MM.1S (cell line): ENCODE results near the gene SEPSECS.

ENCODE experiments used
- DNase-seq: peaks from one replicate; pipeline ENCODE4 v3.0.0-alpha.2; 2015
- H2AFZ ChIP-seq: fragments of 300-600 bp; sonication (generic); 2 replicates; pipeline ENCODE4 v1.6.0; 2016; ENCODE audit warnings: antibody characterized with exemption, low read length
- H3F3A ChIP-seq: fragments of 300-600 bp; sonication (generic); 2 replicates; pipeline ENCODE4 v1.6.1; 2016; ENCODE audit warnings: mild to moderate bottlenecking, antibody characterized with exemption, low read length, moderate library complexity, mixed read lengths; ENCODE audit not compliant: insufficient read depth
- H3K27ac ChIP-seq: fragments of 300-600 bp; sonication (generic); 2 replicates; pipeline ENCODE4 v1.5.1; 2016; ENCODE audit warnings: mild to moderate bottlenecking, low read length
- H3K27me3 ChIP-seq: fragments of 300-600 bp; sonication (generic); replicated peaks from 2 replicates; pipeline ENCODE4 v1.6.0; 2016; ENCODE audit warnings: low read length; ENCODE audit not compliant: insufficient read depth
- H3K36me3 ChIP-seq: fragments of 300-600 bp; sonication (generic); replicated peaks from 2 replicates; pipeline ENCODE4 v1.6.1; 2016; ENCODE audit warnings: mild to moderate bottlenecking, low read length, mixed read lengths; ENCODE audit not compliant: insufficient read depth
- H3K4me1 ChIP-seq: fragments of 300-600 bp; sonication (generic); 2 replicates; pipeline ENCODE4 v1.6.1; 2016; ENCODE audit warnings: low read length, mixed read lengths
- H3K4me2 ChIP-seq: fragments of 300-600 bp; sonication (generic); 2 replicates; pipeline ENCODE4 v1.6.0; 2016; ENCODE audit warnings: low read depth, low read length
- H3K4me3 ChIP-seq: fragments of 300-600 bp; sonication (generic); 2 replicates; pipeline ENCODE4 v1.5.1; 2016; ENCODE audit warnings: low read length, mixed read lengths
- H3K79me2 ChIP-seq: fragments of 300-600 bp; sonication (generic); 2 replicates; pipeline ENCODE4 v1.6.1; 2016; ENCODE audit warnings: mixed run types, low read length, mixed read lengths
- H3K9ac ChIP-seq: fragments of 300-600 bp; sonication (generic); 2 replicates; pipeline ENCODE4 v1.6.1; 2016; ENCODE audit warnings: low read length, mixed read lengths
- H3K9me2 ChIP-seq: fragments of 300-600 bp; sonication (generic); replicated peaks from 2 replicates; pipeline ENCODE4 v1.6.1; 2016; ENCODE audit warnings: mild to moderate bottlenecking, low read length, mixed read lengths; ENCODE audit not compliant: insufficient read depth
- H3K9me3 ChIP-seq: fragments of 300-600 bp; sonication (generic); replicated peaks from 2 replicates; pipeline ENCODE4 v1.6.1; 2016; ENCODE audit warnings: mild to moderate bottlenecking, low read length, mixed read lengths; ENCODE audit not compliant: insufficient read depth
- H4K20me1 ChIP-seq: fragments of 300-600 bp; sonication (generic); 2 replicates; pipeline ENCODE4 v1.6.1; 2016; ENCODE audit warnings: mild to moderate bottlenecking, low read length, moderate library complexity, mixed read lengths; ENCODE audit not compliant: insufficient read depth
- EZH2 ChIP-seq: fragments of 300-600 bp; sonication (generic); optimal IDR thresholded peaks from 2 replicates; pipeline ENCODE3; 2017; ENCODE audit warnings: low read depth, mild to moderate bottlenecking, antibody characterized with exemption, low read length, mixed read lengths
- EZH2phosphoT487 ChIP-seq: fragments of 300-600 bp; sonication (generic); IDR thresholded peaks from 2 replicates; pipeline ENCODE4 v1.6.1; 2018; ENCODE audit warnings: antibody characterized with exemption, low read length
- TF ChIP-seq, protein P1 (sequence below): fragments of 300-600 bp; sonication (generic); IDR thresholded peaks from 2 replicates; pipeline ENCODE4 v1.5.1; 2016; ENCODE audit warnings: antibody characterized with exemption, low read length, mixed read lengths

Gene SEPSECS

DNA sequence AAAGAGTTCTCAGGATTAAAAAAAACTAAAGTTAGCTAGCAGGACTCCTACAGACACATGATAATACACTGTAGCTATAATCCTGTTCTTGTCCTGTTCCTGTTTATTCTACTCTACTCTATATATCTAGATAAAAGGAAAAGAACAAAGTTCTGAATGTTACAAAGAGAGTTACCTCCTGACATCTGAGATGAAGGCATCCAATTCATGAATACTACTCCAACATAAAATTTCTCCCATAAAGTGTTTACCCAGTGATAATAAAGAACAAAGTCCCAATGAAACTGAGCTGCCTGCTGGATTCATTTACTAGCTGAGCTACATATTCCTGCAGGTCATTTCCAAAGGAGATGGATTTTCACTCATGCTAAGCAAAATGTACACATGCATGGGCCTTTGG is 27.1 kb downstream of the SEPSECS start:
- DNase-seq = no peak
- Histone ChIP-seq H3K9me3 (no peaks in the 10 kb centered on the region), H3K36me3 (no peaks in the 10 kb centered on the region), H3K79me2 (no peaks in the 10 kb centered on the region), H3K4me2 (no peak overlapping the region), H3K4me1 (peaks cover 7% of the 10 kb centered on the region; the same call in 1 of the 2 replicates), H3K9ac (no peak overlapping the region), H3K9me2 (no peaks in the 10 kb centered on the region), H4K20me1 (no peaks in the 10 kb centered on the region), H3K4me3 (no peak overlapping the region), H2AFZ (no peak overlapping the region), H3K27ac (no peak overlapping the region), H3F3A (no peaks in the 10 kb centered on the region), H3K27me3 (no peaks in the 10 kb centered on the region)
- no peak for TF ChIP-seq EZH2phosphoT487

DNA sequence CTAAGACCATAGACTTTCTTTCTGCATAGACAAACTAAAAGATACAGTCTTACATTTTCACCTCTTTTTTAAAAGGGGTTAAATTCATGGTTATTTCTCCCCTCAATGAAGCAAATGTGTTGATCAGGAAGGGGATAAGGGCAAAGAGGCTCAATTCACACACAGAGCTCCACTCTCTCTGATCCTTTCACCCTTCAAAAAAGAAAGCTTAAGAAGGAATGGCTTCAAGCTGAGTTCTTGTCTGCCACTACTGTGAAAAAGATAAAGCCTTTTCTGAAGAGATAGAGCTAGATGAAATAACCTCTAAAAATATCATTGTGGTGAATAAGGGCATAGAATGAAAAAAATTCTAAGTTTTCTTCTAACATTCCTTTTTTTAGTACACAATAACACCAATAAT is 28.3 kb downstream of the SEPSECS start:
- no peaks in the 10 kb centered on the region for H3K36me3 ChIP-seq
- DNase-seq = no peak
- H3K4me3 ChIP-seq = no peak overlapping the region
- no peaks in the 10 kb centered on the region for H3K9me2 ChIP-seq
- TF ChIP-seq, protein P1, sequence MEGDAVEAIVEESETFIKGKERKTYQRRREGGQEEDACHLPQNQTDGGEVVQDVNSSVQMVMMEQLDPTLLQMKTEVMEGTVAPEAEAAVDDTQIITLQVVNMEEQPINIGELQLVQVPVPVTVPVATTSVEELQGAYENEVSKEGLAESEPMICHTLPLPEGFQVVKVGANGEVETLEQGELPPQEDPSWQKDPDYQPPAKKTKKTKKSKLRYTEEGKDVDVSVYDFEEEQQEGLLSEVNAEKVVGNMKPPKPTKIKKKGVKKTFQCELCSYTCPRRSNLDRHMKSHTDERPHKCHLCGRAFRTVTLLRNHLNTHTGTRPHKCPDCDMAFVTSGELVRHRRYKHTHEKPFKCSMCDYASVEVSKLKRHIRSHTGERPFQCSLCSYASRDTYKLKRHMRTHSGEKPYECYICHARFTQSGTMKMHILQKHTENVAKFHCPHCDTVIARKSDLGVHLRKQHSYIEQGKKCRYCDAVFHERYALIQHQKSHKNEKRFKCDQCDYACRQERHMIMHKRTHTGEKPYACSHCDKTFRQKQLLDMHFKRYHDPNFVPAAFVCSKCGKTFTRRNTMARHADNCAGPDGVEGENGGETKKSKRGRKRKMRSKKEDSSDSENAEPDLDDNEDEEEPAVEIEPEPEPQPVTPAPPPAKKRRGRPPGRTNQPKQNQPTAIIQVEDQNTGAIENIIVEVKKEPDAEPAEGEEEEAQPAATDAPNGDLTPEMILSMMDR = no peak
- no peak for TF ChIP-seq EZH2phosphoT487
- TF ChIP-seq EZH2 = no peak
- H3F3A ChIP-seq = no peaks in the 10 kb centered on the region
- no peak overlapping the region for H3K4me2 ChIP-seq
- H3K79me2 ChIP-seq = no peaks in the 10 kb centered on the region
- H2AFZ ChIP-seq = no peak overlapping the region
- H3K9ac ChIP-seq = no peak overlapping the region
- H3K27ac ChIP-seq = no peak overlapping the region
- H3K9me3 ChIP-seq = no peaks in the 10 kb centered on the region
- peaks cover 7% of the 10 kb centered on the region; the same call in 1 of the 2 replicates for H3K4me1 ChIP-seq
- H4K20me1 ChIP-seq = no peaks in the 10 kb centered on the region
- H3K27me3 ChIP-seq = no peaks in the 10 kb centered on the region

DNA sequence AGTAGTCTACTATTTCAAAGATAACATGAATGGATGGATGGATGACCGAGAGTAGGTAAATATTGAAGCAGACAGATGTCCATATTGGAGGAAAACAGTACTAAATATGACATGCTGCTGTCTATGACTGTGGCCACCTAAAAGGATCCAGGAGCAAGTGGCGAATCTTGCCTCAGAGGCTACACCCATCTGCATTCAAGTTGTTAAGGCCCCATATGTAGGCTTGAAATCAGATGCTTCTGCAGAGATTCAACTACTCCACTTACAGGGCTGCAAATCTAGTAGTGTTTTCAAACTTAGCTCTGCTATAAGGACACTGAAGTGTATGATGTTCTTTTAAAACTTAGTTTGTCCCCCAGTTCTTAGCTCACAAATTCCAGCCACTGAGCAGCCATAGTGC is 28.9 kb downstream of the SEPSECS start:
- no peaks in the 10 kb centered on the region for H3K9me2 ChIP-seq
- H3F3A ChIP-seq = no peaks in the 10 kb centered on the region
- H2AFZ ChIP-seq = no peak overlapping the region
- H3K4me3 ChIP-seq = no peak overlapping the region
- H3K9me3 ChIP-seq = no peaks in the 10 kb centered on the region
- no peaks in the 10 kb centered on the region for H3K36me3 ChIP-seq
- H3K9ac ChIP-seq = no peak overlapping the region
- H3K27me3 ChIP-seq = no peaks in the 10 kb centered on the region
- DNase-seq = no peak
- TF ChIP-seq EZH2 = no peak
- no peaks in the 10 kb centered on the region for H3K79me2 ChIP-seq
- H3K4me1 ChIP-seq = peaks cover 7% of the 10 kb centered on the region; the same call in 1 of the 2 replicates
- H3K27ac ChIP-seq = no peak overlapping the region
- H3K4me2 ChIP-seq = no peak overlapping the region
- H4K20me1 ChIP-seq = no peaks in the 10 kb centered on the region

DNA sequence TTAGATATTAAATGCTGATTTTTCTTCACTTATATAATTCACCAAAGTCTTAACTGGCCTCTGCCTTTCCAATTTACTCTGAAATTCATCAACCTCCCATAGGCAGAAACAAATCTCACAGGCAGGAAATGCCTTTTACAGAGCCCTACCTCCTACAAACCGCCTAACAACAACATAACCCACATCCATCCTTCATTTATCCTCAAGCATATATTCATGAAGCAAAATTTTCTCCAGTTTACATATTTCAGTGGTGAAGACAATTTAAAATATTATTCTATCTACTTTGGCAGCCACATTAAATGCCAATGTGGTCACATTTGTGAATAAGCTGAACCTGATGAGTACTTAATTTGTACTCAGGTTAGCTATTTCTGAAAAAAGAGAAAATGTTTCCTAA is 30.3 kb downstream of the SEPSECS start:
- Histone ChIP-seq H3K4me1 (peaks cover 7% of the 10 kb centered on the region; the same call in 1 of the 2 replicates), H3F3A (no peaks in the 10 kb centered on the region), H3K27me3 (no peaks in the 10 kb centered on the region), H2AFZ (no peak overlapping the region), H3K27ac (no peak overlapping the region), H3K79me2 (no peaks in the 10 kb centered on the region), H3K9ac (no peak overlapping the region), H3K9me3 (no peaks in the 10 kb centered on the region), H3K9me2 (no peaks in the 10 kb centered on the region), H3K4me2 (no peak overlapping the region), H4K20me1 (no peaks in the 10 kb centered on the region), H3K4me3 (no peak overlapping the region), H3K36me3 (no peaks in the 10 kb centered on the region)
- no peak for DNase-seq
- no peak for TF ChIP-seq EZH2

DNA sequence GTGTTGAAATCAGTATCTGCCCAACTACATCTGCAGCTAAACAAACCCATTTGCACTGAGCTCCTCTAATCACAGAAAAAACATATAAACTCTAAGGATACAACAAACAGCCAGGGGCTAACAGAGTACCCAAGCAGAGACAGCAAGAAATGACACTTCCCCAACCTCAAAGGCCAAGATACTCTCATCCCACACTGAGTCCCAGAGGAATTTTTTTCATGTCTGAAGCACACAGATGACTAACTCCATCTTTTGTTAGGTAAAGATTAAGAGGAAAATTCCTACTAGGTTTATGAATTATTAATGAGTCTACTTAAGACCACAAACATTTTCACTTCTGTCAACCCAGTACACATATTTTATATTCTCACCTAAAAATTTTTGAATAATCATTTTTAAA is 31.6 kb downstream of the SEPSECS start:
- H3K4me2 ChIP-seq = no peak overlapping the region
- no peaks in the 10 kb centered on the region for H4K20me1 ChIP-seq
- no peak overlapping the region for H3K4me3 ChIP-seq
- TF ChIP-seq, protein P1 = no peak
- no peak for TF ChIP-seq EZH2
- TF ChIP-seq EZH2phosphoT487 = no peak
- H2AFZ ChIP-seq = no peak overlapping the region
- H3K9me3 ChIP-seq = no peaks in the 10 kb centered on the region
- H3K36me3 ChIP-seq = no peaks in the 10 kb centered on the region
- H3K79me2 ChIP-seq = no peaks in the 10 kb centered on the region
- H3K9ac ChIP-seq = no peak overlapping the region
- no peaks in the 10 kb centered on the region for H3K9me2 ChIP-seq
- no peak overlapping the region for H3K27ac ChIP-seq
- H3K27me3 ChIP-seq = no peaks in the 10 kb centered on the region
- H3F3A ChIP-seq = no peaks in the 10 kb centered on the region
- no peaks in the 10 kb centered on the region for H3K4me1 ChIP-seq
- no peak for DNase-seq
